ENCODE data around the gene GRIK3.

DNA sequence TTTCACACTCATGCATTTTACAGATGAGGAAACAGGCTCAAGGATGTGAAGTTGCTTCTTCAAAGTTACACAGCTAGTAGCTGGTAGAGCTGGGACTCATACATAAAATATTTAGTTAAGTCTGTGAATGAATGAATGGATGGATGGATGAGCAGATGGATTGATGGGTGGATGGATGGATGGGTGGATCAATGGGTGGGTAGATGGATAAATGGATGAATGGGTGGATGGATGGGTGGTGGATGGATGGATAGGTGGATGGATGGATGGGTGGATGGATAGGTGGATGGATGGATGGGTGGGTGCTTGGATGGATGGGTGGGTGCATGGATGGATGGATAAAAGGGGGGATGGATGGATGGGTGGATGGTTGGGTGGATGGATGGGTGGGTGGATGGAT, 240.9 kb downstream of the GRIK3 start:
- TF ChIP-seq, protein P1, sequence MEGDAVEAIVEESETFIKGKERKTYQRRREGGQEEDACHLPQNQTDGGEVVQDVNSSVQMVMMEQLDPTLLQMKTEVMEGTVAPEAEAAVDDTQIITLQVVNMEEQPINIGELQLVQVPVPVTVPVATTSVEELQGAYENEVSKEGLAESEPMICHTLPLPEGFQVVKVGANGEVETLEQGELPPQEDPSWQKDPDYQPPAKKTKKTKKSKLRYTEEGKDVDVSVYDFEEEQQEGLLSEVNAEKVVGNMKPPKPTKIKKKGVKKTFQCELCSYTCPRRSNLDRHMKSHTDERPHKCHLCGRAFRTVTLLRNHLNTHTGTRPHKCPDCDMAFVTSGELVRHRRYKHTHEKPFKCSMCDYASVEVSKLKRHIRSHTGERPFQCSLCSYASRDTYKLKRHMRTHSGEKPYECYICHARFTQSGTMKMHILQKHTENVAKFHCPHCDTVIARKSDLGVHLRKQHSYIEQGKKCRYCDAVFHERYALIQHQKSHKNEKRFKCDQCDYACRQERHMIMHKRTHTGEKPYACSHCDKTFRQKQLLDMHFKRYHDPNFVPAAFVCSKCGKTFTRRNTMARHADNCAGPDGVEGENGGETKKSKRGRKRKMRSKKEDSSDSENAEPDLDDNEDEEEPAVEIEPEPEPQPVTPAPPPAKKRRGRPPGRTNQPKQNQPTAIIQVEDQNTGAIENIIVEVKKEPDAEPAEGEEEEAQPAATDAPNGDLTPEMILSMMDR (conservative IDR thresholded peaks at IDR 0.05 in 1 of 2, IDR thresholded peaks at IDR 0.05 in 1 of 2; ENCODE audit: extremely low read depth in 1 of 2, insufficient read depth in 1 of 2, low read depth in 1 of 2, low read length in 2 of 2), result no peak
- TF ChIP-seq EZH2 (IDR thresholded peaks at IDR 0.05; ENCODE audit: borderline replicate concordance, low read length), result no peak
